Liver (tissue), 9 donors: ENCODE results near the gene PRSS8. TPM values are rescaled to one million over a fixed set of nuclear protein-coding genes. Genes with fewer than 3 reads are reported as not detected.
A peak's percentile ranks its signal among the peaks of the same experiment; 100 is the strongest.

Source experiments
- DNase-seq: peaks from one replicate; pipeline ENCODE4 v3.0.0-alpha.2; 2017; ENCODE audit warnings: low spot score
- H3K27ac ChIP-seq, 2 donors: one replicate each; pipeline ENCODE4 v1.7.0; 2013; ENCODE audit warnings: inconsistent platforms in 2 of 2, low read length in 2 of 2, control low read depth in 1 of 2, low read depth in 1 of 2, mild to moderate bottlenecking in 1 of 2
- H3K27me3 ChIP-seq, 4 donors: one replicate each; pipeline versions ENCODE4 v1.6.1 to v1.7.0; 2013; ENCODE audit warnings: low read length in 3 of 4, inconsistent platforms in 1 of 4, mild to moderate bottlenecking in 1 of 4, moderate library complexity in 1 of 4; ENCODE audit not compliant: control insufficient read depth in 4 of 4, insufficient read depth in 4 of 4
- H3K36me3 ChIP-seq, 4 donors: one replicate each; pipeline versions ENCODE4 v1.6.1 to v1.7.0; 2013; ENCODE audit warnings: low read length in 3 of 4, mild to moderate bottlenecking in 3 of 4, low read depth in 1 of 4, moderate library complexity in 1 of 4; ENCODE audit not compliant: control insufficient read depth in 4 of 4, insufficient read depth in 3 of 4
- H3K4me1 ChIP-seq, 4 donors: one replicate each; pipeline versions ENCODE4 v1.6.1 to v1.7.0; 2013; ENCODE audit warnings: low read length in 3 of 4, mild to moderate bottlenecking in 3 of 4, moderate library complexity in 1 of 4; ENCODE audit not compliant: control insufficient read depth in 4 of 4, insufficient read depth in 4 of 4
- H3K4me3 ChIP-seq, 3 donors: one replicate each; pipeline versions ENCODE4 v1.6.1 to v1.7.0; 2013; ENCODE audit warnings: low read length in 3 of 3, control low read depth in 1 of 3, low read depth in 1 of 3, mild to moderate bottlenecking in 1 of 3
- H3K9ac ChIP-seq, 2 donors: one replicate each; pipeline ENCODE4 v1.7.0; 2013; ENCODE audit warnings: low read length in 2 of 2, mild to moderate bottlenecking in 2 of 2, moderate library complexity in 2 of 2, control low read depth in 1 of 2, low read depth in 1 of 2
- H3K9me3 ChIP-seq, 4 donors: one replicate each; pipeline versions ENCODE4 v1.6.1 to v1.7.0; 2013; ENCODE audit warnings: low read length in 3 of 4; ENCODE audit not compliant: control insufficient read depth in 4 of 4
- EGR1 ChIP-seq, 2 donors: IDR thresholded peaks; 2 replicates each; pipeline ENCODE4 v1.6.1; 2016 to 2018; ENCODE audit warnings: antibody characterized with exemption in 2 of 2, low read depth in 2 of 2
- FOXA2 ChIP-seq: IDR thresholded peaks from 2 replicates; pipeline ENCODE4 v1.6.1; 2016; ENCODE audit warnings: antibody characterized with exemption
- GABPA ChIP-seq, 2 donors: IDR thresholded peaks in 1 of 2; conservative IDR thresholded peaks in 1 of 2; 2 replicates each; pipeline ENCODE4 v1.6.1; 2016; ENCODE audit warnings: antibody characterized with exemption in 2 of 2, mild to moderate bottlenecking in 1 of 2, moderate library complexity in 1 of 2
- HNF4A ChIP-seq, 2 donors: conservative IDR thresholded peaks; 2 replicates each; pipeline ENCODE4 v1.6.1; 2016; ENCODE audit warnings: antibody characterized with exemption in 2 of 2, mild to moderate bottlenecking in 2 of 2
- JUND ChIP-seq, 2 donors: IDR thresholded peaks; 2 replicates each; pipeline ENCODE4 v1.6.1; 2016; ENCODE audit warnings: antibody characterized with exemption in 2 of 2
- NR2F2 ChIP-seq: IDR thresholded peaks from 2 replicates; pipeline ENCODE4 v1.6.1; 2016; ENCODE audit warnings: antibody characterized with exemption
- RAD21 ChIP-seq, 2 donors: IDR thresholded peaks; 2 replicates each; pipeline ENCODE4 v1.6.1; 2016; ENCODE audit warnings: antibody characterized with exemption in 2 of 2, mild to moderate bottlenecking in 2 of 2
- SP1 ChIP-seq: IDR thresholded peaks from 2 replicates; pipeline ENCODE4 v1.6.1; 2018; ENCODE audit warnings: antibody characterized with exemption, mild to moderate bottlenecking
- TAF1 ChIP-seq: conservative IDR thresholded peaks from 2 replicates; pipeline ENCODE4 v1.6.1; 2016; ENCODE audit warnings: antibody characterized with exemption, mild to moderate bottlenecking
- YY1 ChIP-seq: IDR thresholded peaks from 2 replicates; pipeline ENCODE4 v1.6.1; 2016; ENCODE audit warnings: antibody characterized with exemption, mild to moderate bottlenecking
- WGBS: extraction: QIAGEN DNeasy Blood & Tissue Kit; methylation state at CpG from one replicate; pipeline ENCODE4 v1.1.7; 2013; 5-methylcytosine and 5-hydroxymethylcytosine counted together
- polyA plus RNA-seq, 2 donors: library from polyadenylated mRNA; stranded (reverse) in 1 of 2; unstranded in 1 of 2; fragments of 200-250 nt in 1 of 2; fragments of >200 nt in 1 of 2; fragmentation: Nextera tagmentation in 1 of 2; extraction: Ambion mirVana in 1 of 2; gene quantifications; one replicate each; pipeline versions ENCODE4 v1.2.1 to v1.2.3, GENCODE V29; 2013 to 2015
- total RNA-seq, 2 donors: library from RNA; depleted of rRNA; stranded (reverse); fragments of >200 nt; gene quantifications; one replicate each; pipeline ENCODE4 v1.2.3, GENCODE V29; 2014
- TF ChIP-seq, protein P1 (sequence below): fragments of 150-350 bp; IDR thresholded peaks from 2 replicates; pipeline ENCODE4 v1.5.1; 2017; ENCODE audit warnings: improper control_type of control experiment, low read depth, low read length; ENCODE audit not compliant: missing input control
- TF ChIP-seq, protein P2 (sequence below): IDR thresholded peaks from 2 replicates; pipeline ENCODE4 v1.6.1; 2016; ENCODE audit warnings: antibody characterized with exemption, mild to moderate bottlenecking
- TF ChIP-seq, protein P3 (sequence below): IDR thresholded peaks from 2 replicates; pipeline ENCODE4 v1.6.1; 2016; ENCODE audit warnings: antibody characterized with exemption
- TF ChIP-seq, protein P4 (sequence below): IDR thresholded peaks from 2 replicates; pipeline ENCODE4 v1.6.1; 2016; ENCODE audit warnings: antibody characterized with exemption
- TF ChIP-seq, protein P5 (sequence below): IDR thresholded peaks from 2 replicates; pipeline ENCODE4 v1.6.1; 2016; ENCODE audit warnings: antibody characterized with exemption
- donor health status: healthy.
- donor health status: healthy.
- donor health status: healthy.
- donor health status: healthy.
- donor health status: healthy.

Gene PRSS8
- total and polyA plus RNA-seq, 4 donors, result 1.1 to 50.1 (median 8.4) TPM

DNA sequence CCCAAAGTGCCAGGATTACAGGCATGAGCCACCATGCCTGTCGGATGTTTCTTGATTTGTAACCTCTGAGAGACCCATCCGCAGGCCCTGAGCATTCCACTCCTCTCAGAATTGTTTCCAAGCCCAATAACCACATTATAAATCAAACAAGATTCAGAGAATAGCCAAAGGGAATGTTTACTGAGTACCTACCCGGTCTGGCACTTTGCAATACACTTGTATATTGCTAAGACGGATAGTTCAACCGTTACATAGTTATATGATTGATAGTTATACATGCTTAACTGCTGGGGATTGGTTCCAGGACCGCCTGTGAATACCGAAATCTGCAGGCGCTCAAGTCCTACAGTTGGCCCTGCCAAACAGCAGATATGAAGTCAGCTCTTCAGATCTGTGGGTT lies 21.1 kb downstream of the PRSS8 start:
- no peak overlapping the region for H3K4me3 ChIP-seq
- no peak for TF ChIP-seq HNF4A (conservative IDR thresholded peaks at IDR 0.05)
- TF ChIP-seq, protein P1, sequence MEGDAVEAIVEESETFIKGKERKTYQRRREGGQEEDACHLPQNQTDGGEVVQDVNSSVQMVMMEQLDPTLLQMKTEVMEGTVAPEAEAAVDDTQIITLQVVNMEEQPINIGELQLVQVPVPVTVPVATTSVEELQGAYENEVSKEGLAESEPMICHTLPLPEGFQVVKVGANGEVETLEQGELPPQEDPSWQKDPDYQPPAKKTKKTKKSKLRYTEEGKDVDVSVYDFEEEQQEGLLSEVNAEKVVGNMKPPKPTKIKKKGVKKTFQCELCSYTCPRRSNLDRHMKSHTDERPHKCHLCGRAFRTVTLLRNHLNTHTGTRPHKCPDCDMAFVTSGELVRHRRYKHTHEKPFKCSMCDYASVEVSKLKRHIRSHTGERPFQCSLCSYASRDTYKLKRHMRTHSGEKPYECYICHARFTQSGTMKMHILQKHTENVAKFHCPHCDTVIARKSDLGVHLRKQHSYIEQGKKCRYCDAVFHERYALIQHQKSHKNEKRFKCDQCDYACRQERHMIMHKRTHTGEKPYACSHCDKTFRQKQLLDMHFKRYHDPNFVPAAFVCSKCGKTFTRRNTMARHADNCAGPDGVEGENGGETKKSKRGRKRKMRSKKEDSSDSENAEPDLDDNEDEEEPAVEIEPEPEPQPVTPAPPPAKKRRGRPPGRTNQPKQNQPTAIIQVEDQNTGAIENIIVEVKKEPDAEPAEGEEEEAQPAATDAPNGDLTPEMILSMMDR, result no peak
- no peak for TF ChIP-seq YY1
- no peak for TF ChIP-seq NR2F2
- TF ChIP-seq, protein P2, sequence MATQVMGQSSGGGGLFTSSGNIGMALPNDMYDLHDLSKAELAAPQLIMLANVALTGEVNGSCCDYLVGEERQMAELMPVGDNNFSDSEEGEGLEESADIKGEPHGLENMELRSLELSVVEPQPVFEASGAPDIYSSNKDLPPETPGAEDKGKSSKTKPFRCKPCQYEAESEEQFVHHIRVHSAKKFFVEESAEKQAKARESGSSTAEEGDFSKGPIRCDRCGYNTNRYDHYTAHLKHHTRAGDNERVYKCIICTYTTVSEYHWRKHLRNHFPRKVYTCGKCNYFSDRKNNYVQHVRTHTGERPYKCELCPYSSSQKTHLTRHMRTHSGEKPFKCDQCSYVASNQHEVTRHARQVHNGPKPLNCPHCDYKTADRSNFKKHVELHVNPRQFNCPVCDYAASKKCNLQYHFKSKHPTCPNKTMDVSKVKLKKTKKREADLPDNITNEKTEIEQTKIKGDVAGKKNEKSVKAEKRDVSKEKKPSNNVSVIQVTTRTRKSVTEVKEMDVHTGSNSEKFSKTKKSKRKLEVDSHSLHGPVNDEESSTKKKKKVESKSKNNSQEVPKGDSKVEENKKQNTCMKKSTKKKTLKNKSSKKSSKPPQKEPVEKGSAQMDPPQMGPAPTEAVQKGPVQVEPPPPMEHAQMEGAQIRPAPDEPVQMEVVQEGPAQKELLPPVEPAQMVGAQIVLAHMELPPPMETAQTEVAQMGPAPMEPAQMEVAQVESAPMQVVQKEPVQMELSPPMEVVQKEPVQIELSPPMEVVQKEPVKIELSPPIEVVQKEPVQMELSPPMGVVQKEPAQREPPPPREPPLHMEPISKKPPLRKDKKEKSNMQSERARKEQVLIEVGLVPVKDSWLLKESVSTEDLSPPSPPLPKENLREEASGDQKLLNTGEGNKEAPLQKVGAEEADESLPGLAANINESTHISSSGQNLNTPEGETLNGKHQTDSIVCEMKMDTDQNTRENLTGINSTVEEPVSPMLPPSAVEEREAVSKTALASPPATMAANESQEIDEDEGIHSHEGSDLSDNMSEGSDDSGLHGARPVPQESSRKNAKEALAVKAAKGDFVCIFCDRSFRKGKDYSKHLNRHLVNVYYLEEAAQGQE, result no peak
- TF ChIP-seq, protein P3, sequence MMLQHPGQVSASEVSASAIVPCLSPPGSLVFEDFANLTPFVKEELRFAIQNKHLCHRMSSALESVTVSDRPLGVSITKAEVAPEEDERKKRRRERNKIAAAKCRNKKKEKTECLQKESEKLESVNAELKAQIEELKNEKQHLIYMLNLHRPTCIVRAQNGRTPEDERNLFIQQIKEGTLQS, result no peak
- TF ChIP-seq GABPA (IDR thresholded peaks at IDR 0.05 in 1 of 2, conservative IDR thresholded peaks at IDR 0.05 in 1 of 2), result no peak
- TF ChIP-seq FOXA2, result no peak
- no peak for TF ChIP-seq TAF1
- H3K27ac ChIP-seq, result peak overlapping the region; percentile 67 to 84
- peaks cover 0 to 10% (median 6%) of the 10 kb centered on the region in 4 donors for H3K36me3 ChIP-seq
- H3K4me1 ChIP-seq, result peaks cover 29 to 64% (median 45%) of the 10 kb centered on the region in 4 donors
- 60% methylated on average over 8 of the region's 8 CpGs for WGBS
- H3K9ac ChIP-seq, result no peak overlapping the region
- H3K27me3 ChIP-seq, result no peaks in the 10 kb centered on the region
- no peak for DNase-seq
- no peaks in the 10 kb centered on the region for H3K9me3 ChIP-seq

DNA sequence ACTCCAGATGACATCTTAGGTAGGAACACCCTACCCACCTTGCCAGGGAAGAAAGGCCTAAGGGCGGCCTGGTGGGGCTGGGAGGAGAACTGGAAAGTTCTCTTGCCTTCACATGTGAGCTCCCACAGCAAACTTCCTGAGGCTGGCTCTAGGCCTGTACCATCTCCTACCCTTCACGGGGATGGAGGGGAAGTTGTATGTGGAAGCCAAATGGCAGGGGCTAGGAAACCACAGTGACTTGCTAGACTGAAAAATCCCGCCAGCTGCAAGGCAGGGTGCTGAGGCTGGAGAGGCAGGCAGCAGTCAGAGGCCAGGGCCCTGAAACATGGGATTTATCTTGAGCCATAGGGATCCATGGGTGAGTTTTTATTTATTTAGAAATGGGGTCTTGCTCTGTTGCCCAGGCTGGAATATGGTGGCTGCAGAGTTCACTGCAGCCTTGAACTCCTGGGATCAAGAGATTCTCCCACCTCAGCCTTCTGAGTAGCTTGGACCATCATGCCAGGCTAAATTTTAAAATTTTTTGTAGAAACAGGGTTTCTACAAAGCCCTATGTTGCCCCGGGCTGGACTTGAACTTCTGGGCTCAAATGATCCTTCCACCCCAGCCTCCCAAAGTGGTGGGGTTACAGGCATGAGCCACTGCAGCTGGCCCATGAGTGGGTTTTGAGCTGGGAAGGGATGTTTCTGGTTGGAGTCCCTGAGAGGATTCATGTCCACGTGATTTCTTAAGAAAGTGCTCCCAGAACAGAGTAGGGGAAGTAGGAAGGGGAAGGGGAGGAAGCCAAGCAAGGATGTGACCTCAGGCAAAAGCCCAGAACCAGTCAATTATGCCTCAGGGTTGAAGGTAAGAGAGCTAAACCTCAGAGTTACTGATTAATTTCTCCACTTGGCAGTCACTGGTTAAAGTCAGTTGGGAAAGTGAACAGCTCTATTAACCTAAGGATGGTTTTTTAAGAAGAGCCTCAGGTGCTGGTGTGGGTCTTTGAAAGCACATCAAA lies 22.1 kb downstream of the PRSS8 start:
- H3K4me1 ChIP-seq, result peaks cover 28 to 65% (median 48%) of the 10 kb centered on the region in 4 donors
- peaks cover 0 to 10% (median 6%) of the 10 kb centered on the region in 4 donors for H3K36me3 ChIP-seq
- H3K27ac ChIP-seq, result peak overlapping the region; percentile 67 to 84
- 60% methylated on average over 5 of the region's 5 CpGs for WGBS
- DNase-seq, result no peak
- H3K4me3 ChIP-seq, result no peak overlapping the region
- H3K27me3 ChIP-seq, result no peaks in the 10 kb centered on the region
- no peaks in the 10 kb centered on the region for H3K9me3 ChIP-seq
- H3K9ac ChIP-seq, result peak overlapping the region; percentile 22 to 45
- TF ChIP-seq, protein P4, sequence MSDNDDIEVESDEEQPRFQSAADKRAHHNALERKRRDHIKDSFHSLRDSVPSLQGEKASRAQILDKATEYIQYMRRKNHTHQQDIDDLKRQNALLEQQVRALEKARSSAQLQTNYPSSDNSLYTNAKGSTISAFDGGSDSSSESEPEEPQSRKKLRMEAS, result peak; percentile 68
- peak in 1 of 2 donors; percentile 11 for TF ChIP-seq RAD21 (IDR thresholded peaks at IDR 0.05)
- TF ChIP-seq, protein P2, result no peak
- no peak for TF ChIP-seq YY1
- TF ChIP-seq NR2F2, result no peak
- TF ChIP-seq, protein P1, result no peak
- TF ChIP-seq EGR1 (IDR thresholded peaks at IDR 0.05; ENCODE audit: low read depth in 2 of 2), result peak in 1 of 2 donors; percentile 36
- TF ChIP-seq JUND (IDR thresholded peaks at IDR 0.05), result no peak
- TF ChIP-seq SP1, result peak; percentile 67
- TF ChIP-seq, protein P5, sequence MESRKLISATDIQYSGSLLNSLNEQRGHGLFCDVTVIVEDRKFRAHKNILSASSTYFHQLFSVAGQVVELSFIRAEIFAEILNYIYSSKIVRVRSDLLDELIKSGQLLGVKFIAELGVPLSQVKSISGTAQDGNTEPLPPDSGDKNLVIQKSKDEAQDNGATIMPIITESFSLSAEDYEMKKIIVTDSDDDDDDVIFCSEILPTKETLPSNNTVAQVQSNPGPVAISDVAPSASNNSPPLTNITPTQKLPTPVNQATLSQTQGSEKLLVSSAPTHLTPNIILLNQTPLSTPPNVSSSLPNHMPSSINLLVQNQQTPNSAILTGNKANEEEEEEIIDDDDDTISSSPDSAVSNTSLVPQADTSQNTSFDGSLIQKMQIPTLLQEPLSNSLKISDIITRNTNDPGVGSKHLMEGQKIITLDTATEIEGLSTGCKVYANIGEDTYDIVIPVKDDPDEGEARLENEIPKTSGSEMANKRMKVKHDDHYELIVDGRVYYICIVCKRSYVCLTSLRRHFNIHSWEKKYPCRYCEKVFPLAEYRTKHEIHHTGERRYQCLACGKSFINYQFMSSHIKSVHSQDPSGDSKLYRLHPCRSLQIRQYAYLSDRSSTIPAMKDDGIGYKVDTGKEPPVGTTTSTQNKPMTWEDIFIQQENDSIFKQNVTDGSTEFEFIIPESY, result no peak
- peak; percentile 42 to 51 for TF ChIP-seq HNF4A (conservative IDR thresholded peaks at IDR 0.05)
